SH-SY5Y (cell line): ENCODE measurements around the gene ANKRD31.

Source experiments
- GATA2 ChIP-seq: IDR thresholded peaks from 2 replicates; pipeline ENCODE4 v1.6.1; 2011; ENCODE audit warnings: mild to moderate bottlenecking, low read depth, low read length
- GATA3 ChIP-seq: IDR thresholded peaks from 2 replicates; pipeline ENCODE4 v1.6.1; 2011; ENCODE audit warnings: low read depth, mild to moderate bottlenecking, low read length, moderate library complexity

DNA sequence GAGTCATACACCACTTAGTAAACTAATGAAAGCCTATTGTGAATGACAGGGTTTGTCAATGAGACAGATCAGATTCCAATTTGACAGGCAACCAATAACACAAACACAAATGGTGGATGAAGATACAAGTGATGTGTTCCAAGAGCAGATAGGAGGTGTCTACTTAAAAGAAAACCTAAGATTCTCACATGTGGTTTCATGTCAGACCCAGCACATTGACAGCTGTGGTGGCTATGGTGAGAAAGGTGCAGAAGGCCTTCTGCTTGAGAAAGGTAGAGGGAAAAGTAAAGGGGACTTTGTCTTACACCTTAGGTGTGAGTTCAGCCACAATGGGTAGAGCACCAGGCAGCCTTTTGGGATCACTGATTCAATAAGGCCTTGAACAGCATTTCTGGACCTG lies 11.2 kb downstream of the ANKRD31 start:
- no peak for TF ChIP-seq GATA2
- no peak for TF ChIP-seq GATA3
